GM12874 (cell line): Measurements from ENCODE around the gene GPR85.

Experiments used
- CTCF ChIP-seq: IDR thresholded peaks from 2 replicates; pipeline ENCODE4 v1.5.1; 2011; ENCODE audit warnings: low read depth, mild to moderate bottlenecking, control low read depth, low read length, moderate library complexity; ENCODE audit not compliant: insufficient read depth

Gene GPR85

GRCh38 chr7:113092762-113093161, 6.1 kb upstream of the GPR85 start:
- no peak for TF ChIP-seq CTCF

- no peak for TF ChIP-seq CTCF
Observed at GRCh38 chr7:113087071-113087998, 708 bp upstream of the GPR85 start.

- TF ChIP-seq CTCF = no peak
Observed at GRCh38 chr7:113085781-113086390, 741 bp downstream of the GPR85 start.

GRCh38 chr7:113084496-113085172, 2.0 kb downstream of the GPR85 start:
- TF ChIP-seq CTCF = no peak

GRCh38 chr7:113083816-113084495, 2.7 kb downstream of the GPR85 start:
- TF ChIP-seq CTCF = no peak

GRCh38 chr7:113083132-113083815, 3.4 kb downstream of the GPR85 start:
- no peak for TF ChIP-seq CTCF

- no peak for TF ChIP-seq CTCF
Observed at GRCh38 chr7:113078331-113078730, 8.3 kb downstream of the GPR85 start.
